IMR-90 (cell line): Measurements from ENCODE around the gene PTEN. TPM values are rescaled to one million over a fixed set of nuclear protein-coding genes. Genes with fewer than 3 reads are reported as not detected.

Experiments used
- ATAC-seq: fragments of 200-7000 bp; cut with Tn5 transposase; 2 replicates; pipeline ENCODE4 v1.9.1; 2020; ENCODE audit warnings: low read depth, mild to moderate bottlenecking, moderate library complexity
- BruUV-seq: library from RNA; stranded (reverse); fragments of 400-500 nt; replicated peaks from 2 replicates; lab custom pipeline; 2021; lab: Mats Ljungman, UMichigan
- CTCF ChIA-PET: fragments of 300-600 bp; formaldehyde crosslinking; extraction: SDS; loops from one replicate; lab custom pipeline; 2021; ENCODE audit warnings: antibody characterized with exemption; lab: Yijun Ruan, JAX
- POLR2A ChIA-PET: fragments of 300-600 bp; sonication (Branson Sonifier 250); formaldehyde crosslinking; loops from one replicate; lab custom pipeline; 2022; ENCODE audit warnings: antibody characterized with exemption; ENCODE audit not compliant: unreplicated experiment; lab: Charles Lee
- DNase-seq: peaks from one replicate; pipeline ENCODE4 v3.0.0; 2013
- H2AFZ ChIP-seq: replicated peaks from 2 replicates; pipeline ENCODE3; 2013; ENCODE audit warnings: low read length, mild to moderate bottlenecking; ENCODE audit not compliant: poor library complexity
- H2AK5ac ChIP-seq: 2 replicates; pipeline ENCODE4 v1.6.1; 2013; ENCODE audit warnings: low read depth, low read length, inconsistent platforms
- H2AK9ac ChIP-seq: replicated peaks from 2 replicates; pipeline ENCODE3; 2013; ENCODE audit warnings: mild to moderate bottlenecking, low read depth, low read length, moderate library complexity; ENCODE audit not compliant: poor library complexity
- H2BK120ac ChIP-seq: 2 replicates; pipeline ENCODE4 v1.6.1; 2013; ENCODE audit warnings: low read depth, low read length, inconsistent platforms
- H2BK15ac ChIP-seq: 3 replicates; pipeline ENCODE4 v1.6.1; 2013; ENCODE audit warnings: low read depth, low read length, inconsistent platforms
- H2BK20ac ChIP-seq: 2 replicates; pipeline ENCODE4 v1.6.1; 2013; ENCODE audit warnings: low read depth, mild to moderate bottlenecking, inconsistent platforms, low read length, moderate library complexity
- H2BK5ac ChIP-seq: 2 replicates; pipeline ENCODE4 v1.6.1; 2013; ENCODE audit warnings: mild to moderate bottlenecking, low read depth, low read length, inconsistent platforms; ENCODE audit not compliant: poor library complexity, severe bottlenecking
- H3K14ac ChIP-seq: replicated peaks from 2 replicates; pipeline ENCODE4 v1.6.1; 2013; ENCODE audit warnings: low read depth, low read length, inconsistent platforms
- H3K18ac ChIP-seq: 2 replicates; pipeline ENCODE4 v1.6.1; 2013; ENCODE audit warnings: low read depth, low read length, control low read depth
- H3K23ac ChIP-seq: 2 replicates; pipeline ENCODE4 v1.6.1; 2013; ENCODE audit warnings: low read depth, low read length, inconsistent platforms
- H3K27ac ChIP-seq: 2 replicates; pipeline ENCODE4 v1.5.1; 2013; ENCODE audit warnings: mild to moderate bottlenecking, control low read depth, low read length; ENCODE audit not compliant: insufficient read depth
- H3K27me3 ChIP-seq: 2 replicates; pipeline ENCODE4 v1.6.1; 2013; ENCODE audit warnings: low read length; ENCODE audit not compliant: control insufficient read depth, insufficient read depth
- H3K36me3 ChIP-seq: 2 replicates; pipeline ENCODE4 v1.6.1; 2013; ENCODE audit warnings: low read length, mixed read lengths; ENCODE audit not compliant: control insufficient read depth, insufficient read depth
- H3K4ac ChIP-seq: 2 replicates; pipeline ENCODE4 v1.6.1; 2013; ENCODE audit warnings: low read depth, low read length, inconsistent platforms
- H3K4me1 ChIP-seq: 2 replicates; pipeline ENCODE4 v1.6.1; 2013; ENCODE audit warnings: low read length, mixed read lengths; ENCODE audit not compliant: control insufficient read depth, insufficient read depth
- H3K4me2 ChIP-seq: 2 replicates; pipeline ENCODE4 v1.6.1; 2013; ENCODE audit warnings: low read depth, mild to moderate bottlenecking, control low read depth, low read length, moderate library complexity
- H3K4me3 ChIP-seq: 2 replicates; pipeline ENCODE4 v1.5.1; 2013; ENCODE audit warnings: low read depth, mild to moderate bottlenecking, control low read depth, low read length, moderate library complexity; ENCODE audit not compliant: insufficient read depth
- H3K56ac ChIP-seq: 2 replicates; pipeline ENCODE4 v1.6.1; 2013; ENCODE audit warnings: low read length, inconsistent platforms; ENCODE audit not compliant: insufficient read depth; ENCODE audit errors: extremely low read depth
- H3K79me1 ChIP-seq, 2 experiments: 2 replicates each; pipeline ENCODE4 v1.6.1; 2013; ENCODE audit warnings: low read length in 2 of 2, inconsistent platforms in 1 of 2, low read depth in 1 of 2
- H3K9ac ChIP-seq: 2 replicates; pipeline ENCODE4 v1.6.1; 2013; ENCODE audit warnings: low read depth, low read length, control low read depth
- H3K9me1 ChIP-seq: 2 replicates; pipeline ENCODE4 v1.6.1; 2013; ENCODE audit warnings: low read length, inconsistent platforms; ENCODE audit not compliant: insufficient read depth
- H3K9me3 ChIP-seq: 2 replicates; pipeline ENCODE4 v1.6.1; 2013; ENCODE audit warnings: low read length; ENCODE audit not compliant: control insufficient read depth, insufficient read depth
- H4K20me1 ChIP-seq: 2 replicates; pipeline ENCODE4 v1.6.1; 2013; ENCODE audit warnings: low read length, inconsistent platforms; ENCODE audit not compliant: insufficient read depth
- H4K5ac ChIP-seq: 2 replicates; pipeline ENCODE4 v1.6.1; 2013; ENCODE audit warnings: mild to moderate bottlenecking, low read depth, low read length, control low read depth
- H4K8ac ChIP-seq, 2 experiments: 2 replicates each; pipeline ENCODE4 v1.6.1; 2013; ENCODE audit warnings: low read depth in 2 of 2, low read length in 2 of 2, control low read depth in 1 of 2, inconsistent platforms in 1 of 2
- H4K91ac ChIP-seq: 2 replicates; pipeline ENCODE4 v1.6.1; 2013; ENCODE audit warnings: low read depth, low read length, inconsistent platforms; ENCODE audit not compliant: insufficient read depth
- BHLHE40 ChIP-seq: fragments of 150-350 bp; IDR thresholded peaks from 2 replicates; pipeline ENCODE4 v1.6.1; 2016; ENCODE audit warnings: mild to moderate bottlenecking, low read depth, low read length
- CEBPB ChIP-seq: IDR thresholded peaks from 2 replicates; pipeline ENCODE4 v1.6.1; 2012; ENCODE audit warnings: low read depth, low read length, improper control_type of control experiment
- CTCF ChIP-seq: conservative IDR thresholded peaks from 2 replicates; pipeline ENCODE4 v1.5.1; 2012; ENCODE audit warnings: mild to moderate bottlenecking, low read depth, low read length, improper control_type of control experiment
- ELK1 ChIP-seq: fragments of 150-350 bp; IDR thresholded peaks from 2 replicates; pipeline ENCODE4 v1.6.1; 2016; ENCODE audit warnings: low read depth, mild to moderate bottlenecking, low read length, moderate library complexity, borderline replicate concordance
- FOS ChIP-seq: fragments of 150-350 bp; IDR thresholded peaks from 2 replicates; pipeline ENCODE4 v1.6.1; 2016; ENCODE audit warnings: low read depth, low read length
- MAFK ChIP-seq: IDR thresholded peaks from 2 replicates; pipeline ENCODE4 v1.6.1; 2012; ENCODE audit warnings: low read depth, low read length, improper control_type of control experiment
- MXI1 ChIP-seq: IDR thresholded peaks from 2 replicates; pipeline ENCODE4 v1.6.1; 2012; ENCODE audit warnings: low read depth, mild to moderate bottlenecking, low read length, moderate library complexity, borderline replicate concordance
- NFE2L2 ChIP-seq: fragments of 150-350 bp; IDR thresholded peaks from 2 replicates; pipeline ENCODE4 v1.6.1; 2016; ENCODE audit warnings: low read depth, mild to moderate bottlenecking, low read length
- POLR2A ChIP-seq: IDR thresholded peaks from 2 replicates; pipeline ENCODE4 v1.6.1; 2012; ENCODE audit warnings: mild to moderate bottlenecking, low read depth, low read length
- RAD21 ChIP-seq: IDR thresholded peaks from 2 replicates; pipeline ENCODE4 v1.6.1; 2012; ENCODE audit warnings: low read length, improper control_type of control experiment
- RCOR1 ChIP-seq: IDR thresholded peaks from 2 replicates; pipeline ENCODE4 v1.6.1; 2012; ENCODE audit warnings: mild to moderate bottlenecking, low read length, improper control_type of control experiment; ENCODE audit not compliant: insufficient replicate concordance
- RFX5 ChIP-seq: IDR thresholded peaks from 2 replicates; pipeline ENCODE4 v1.8.0; 2012; ENCODE audit warnings: low read depth, mild to moderate bottlenecking, low read length, moderate library complexity
- SMC3 ChIP-seq: fragments of 150-350 bp; IDR thresholded peaks from 2 replicates; pipeline ENCODE4 v1.6.1; 2016; ENCODE audit warnings: low read depth, mild to moderate bottlenecking, antibody characterized with exemption, low read length, moderate library complexity
- USF2 ChIP-seq: fragments of 150-350 bp; IDR thresholded peaks from 2 replicates; pipeline ENCODE4 v1.6.1; 2017; ENCODE audit warnings: mild to moderate bottlenecking, antibody characterized with exemption, low read length, low read depth
- WGBS, 2 experiments: methylation state at CpG; one replicate each; pipeline versions ENCODE4 v1.1.5 to v1.1.7; 2013; ENCODE audit warnings: missing lambda C conversion rate in 2 of 2; ENCODE audit not compliant: insufficient read length in 1 of 2; ENCODE audit errors: extremely low coverage in 2 of 2; 5-methylcytosine and 5-hydroxymethylcytosine counted together
- dilution Hi-C: fragments of 300-500 bp; cut with HindIII; formaldehyde crosslinking; loops from one replicate; pipeline ENCODE4 v1.14.3; 2018; ENCODE audit warnings: low sequenced_read_pairs; ENCODE audit not compliant: unreplicated experiment
- in situ Hi-C: fragments of 300-500 bp; cut with MboI; formaldehyde crosslinking; loops from 3 replicates; pipeline ENCODE4 v1.14.3; 2019; ENCODE audit warnings: low sequenced_read_pairs, inconsistent platforms, mixed read lengths
- intact Hi-C: fragments of 100-400 bp; cut with micrococcal nuclease; formaldehyde crosslinking; loops from 2 replicates; pipeline ENCODE4 v1.10.0; 2022
- polyA plus RNA-seq, 3 experiments: library from polyadenylated mRNA; depleted of rRNA; stranded (reverse); fragments of >200 nt; gene quantifications; 2 replicates each; pipeline ENCODE4 v1.2.3, GENCODE V29; 2012; ENCODE audit warnings: low replicate concordance in 1 of 3
- total RNA-seq: library from RNA; depleted of rRNA; stranded (reverse); fragments of >200 nt; gene quantifications from 2 replicates; pipeline ENCODE4 v1.2.3, GENCODE V29; 2012

The PTEN gene
- total and polyA plus RNA-seq, 2 of the 4 experiments (the other 2 are of a cell fraction): 12.0 to 38.9 TPM

- dilution Hi-C loops (no loop called here), intact Hi-C loops (no loop called here), in situ Hi-C loops (no loop called here)
- BruUV-seq: no TSS peak
- H2AK9ac ChIP-seq: no peak overlapping the region
- H3K4me1 ChIP-seq: peaks cover 3% of the 10 kb centered on the region; the same call in 1 of the 2 replicates
- no peak overlapping the region for H3K18ac ChIP-seq
- peaks cover 6% of the 10 kb centered on the region for H3K36me3 ChIP-seq
- no peak overlapping the region for H2BK5ac ChIP-seq
- DNase-seq (no peak), ATAC-seq (no peak)
- no peak overlapping the region for H2BK120ac ChIP-seq
- H3K9me1 ChIP-seq: peaks cover 3% of the 10 kb centered on the region; the same call in 1 of the 2 replicates
- H3K14ac ChIP-seq: no peak overlapping the region
- H2AK5ac ChIP-seq: no peak overlapping the region
- peaks cover 61% of the 10 kb centered on the region; the same call in 1 of the 2 replicates for H4K20me1 ChIP-seq
- H3K4me2 ChIP-seq: no peak overlapping the region
- H3K56ac ChIP-seq: no peak overlapping the region
- WGBS, 2 experiments: no CpG with 5 or more reads among the region's 3 CpGs
- H4K5ac ChIP-seq: no peak overlapping the region
- H2BK20ac ChIP-seq: no peak overlapping the region
- TF ChIP-seq CEBPB (no peak), POLR2A (no peak), MAFK (no peak), ELK1 (no peak), BHLHE40 (no peak), SMC3 (no peak), RCOR1 (no peak), FOS (no peak), RFX5 (no peak), USF2 (no peak), MXI1 (no peak), NFE2L2 (no peak), CTCF (no peak), RAD21 (no peak)
- H3K9me3 ChIP-seq: no peaks in the 10 kb centered on the region
- H3K27ac ChIP-seq: no peak overlapping the region
- no peak overlapping the region for H2BK15ac ChIP-seq
- CTCF ChIA-PET: no interaction called here
- no peak overlapping the region for H3K9ac ChIP-seq
- H3K23ac ChIP-seq: no peak overlapping the region
- H2AFZ ChIP-seq: no peak overlapping the region
- no peak overlapping the region for H4K91ac ChIP-seq
- no peaks in the 10 kb centered on the region for H3K27me3 ChIP-seq
- no peak overlapping the region for H3K4ac ChIP-seq
- no peak overlapping the region for H4K8ac ChIP-seq
- peaks cover 14 to 61% of the 10 kb centered on the region in 2 experiments for H3K79me1 ChIP-seq
- no peak overlapping the region for H3K4me3 ChIP-seq
- POLR2A ChIA-PET: no interaction called here
Measured at GRCh38 chr10:87928996-87929395, 65.6 kb downstream of the PTEN start.
